HEK293 (cell line): ENCODE measurements around the gene ZDHHC13.

Experiments used
- ZNF175 ChIP-seq: fragments of 450-650 bp; formaldehyde crosslinking; IDR thresholded peaks from 2 replicates; pipeline ENCODE4 v1.5.1; 2016; ENCODE audit warnings: missing biosample characterization, missing genetic modification characterization
- ZNF600 ChIP-seq: fragments of 450-650 bp; formaldehyde crosslinking; IDR thresholded peaks from 2 replicates; pipeline ENCODE4 v1.5.1; 2016; ENCODE audit warnings: missing biosample characterization, missing genetic modification characterization
- ZNF626 ChIP-seq: fragments of 450-650 bp; sonication (Bioruptor Pico); formaldehyde crosslinking; IDR thresholded peaks from 2 replicates; pipeline ENCODE4 v1.5.1; 2018; ENCODE audit warnings: missing biosample characterization, missing genetic modification characterization, inconsistent platforms

DNA sequence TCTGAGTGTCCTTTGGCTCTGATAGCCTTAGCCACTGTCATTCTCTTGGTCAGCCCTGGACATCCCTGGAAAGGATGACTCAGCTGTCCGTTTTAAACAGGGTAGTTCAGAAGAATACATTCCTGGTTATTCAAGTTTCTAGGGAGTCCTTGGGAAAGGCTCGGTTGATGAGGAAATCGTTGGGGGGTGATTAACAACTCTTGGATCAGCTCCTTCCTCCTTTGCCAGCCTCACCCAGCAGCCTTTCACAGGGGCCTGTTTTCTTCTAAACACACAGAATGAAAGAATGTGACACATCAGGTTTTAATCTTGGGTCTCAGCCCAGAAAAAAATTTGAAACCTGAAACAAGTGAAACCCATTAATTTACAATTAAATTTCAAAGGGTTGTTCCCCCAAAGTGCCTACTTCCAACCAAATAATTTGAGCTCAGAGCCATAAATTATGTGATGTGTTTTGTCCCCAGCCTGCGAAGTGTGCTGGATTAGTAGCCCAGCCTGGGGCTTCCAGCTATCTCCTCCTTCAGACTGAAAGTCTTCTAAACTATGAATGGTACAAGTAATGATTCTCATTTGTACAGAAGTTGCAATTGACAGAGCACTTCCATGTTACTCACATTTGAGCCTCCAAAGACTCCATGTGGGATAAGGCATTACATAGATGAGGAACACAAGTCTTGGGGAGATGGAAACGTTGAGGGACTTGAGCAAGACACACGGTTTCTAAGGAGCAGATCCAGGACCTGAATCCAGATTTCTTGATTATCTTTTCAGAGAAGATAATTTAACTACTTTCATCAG lies 37.1 kb upstream of the ZDHHC13 start:
- TF ChIP-seq ZNF600 = no peak
- no peak for TF ChIP-seq ZNF626
- no peak for TF ChIP-seq ZNF175 (tag by site-specific recombination)
